ENCODE results near the gene IL12RB2.
"Not testable (repeated sequence)": the region's sequence is repeated elsewhere in the genome, so short reads cannot be mapped to it uniquely, and the experiment has no call there.

The IL12RB2 gene

DNA sequence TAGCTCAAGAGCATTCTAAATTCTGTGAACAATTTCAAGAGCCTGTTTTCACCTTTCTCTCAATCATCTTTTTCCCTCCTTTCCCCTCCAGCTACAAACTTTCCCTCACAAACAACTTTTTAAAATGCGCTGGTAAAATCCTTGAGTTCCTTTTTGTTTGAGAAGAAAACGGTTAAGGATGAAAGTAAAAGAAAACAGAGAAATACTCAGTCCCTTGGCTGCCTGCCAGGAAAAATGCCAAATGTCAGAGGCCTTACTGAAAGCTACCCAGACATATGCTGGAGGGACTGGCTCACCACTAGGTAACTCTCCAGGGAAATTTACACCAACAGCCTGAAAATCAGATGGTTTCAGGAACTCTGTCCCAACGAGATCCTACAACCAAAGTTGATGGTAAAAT lies 133.5 kb downstream of the IL12RB2 start:
- H3K27ac ChIP-seq: no peak overlapping the region
- no peak for TF ChIP-seq ZFX (IDR thresholded peaks at IDR 0.05; ENCODE audit: borderline replicate concordance)
- TF ChIP-seq, protein P1, sequence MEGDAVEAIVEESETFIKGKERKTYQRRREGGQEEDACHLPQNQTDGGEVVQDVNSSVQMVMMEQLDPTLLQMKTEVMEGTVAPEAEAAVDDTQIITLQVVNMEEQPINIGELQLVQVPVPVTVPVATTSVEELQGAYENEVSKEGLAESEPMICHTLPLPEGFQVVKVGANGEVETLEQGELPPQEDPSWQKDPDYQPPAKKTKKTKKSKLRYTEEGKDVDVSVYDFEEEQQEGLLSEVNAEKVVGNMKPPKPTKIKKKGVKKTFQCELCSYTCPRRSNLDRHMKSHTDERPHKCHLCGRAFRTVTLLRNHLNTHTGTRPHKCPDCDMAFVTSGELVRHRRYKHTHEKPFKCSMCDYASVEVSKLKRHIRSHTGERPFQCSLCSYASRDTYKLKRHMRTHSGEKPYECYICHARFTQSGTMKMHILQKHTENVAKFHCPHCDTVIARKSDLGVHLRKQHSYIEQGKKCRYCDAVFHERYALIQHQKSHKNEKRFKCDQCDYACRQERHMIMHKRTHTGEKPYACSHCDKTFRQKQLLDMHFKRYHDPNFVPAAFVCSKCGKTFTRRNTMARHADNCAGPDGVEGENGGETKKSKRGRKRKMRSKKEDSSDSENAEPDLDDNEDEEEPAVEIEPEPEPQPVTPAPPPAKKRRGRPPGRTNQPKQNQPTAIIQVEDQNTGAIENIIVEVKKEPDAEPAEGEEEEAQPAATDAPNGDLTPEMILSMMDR (IDR thresholded peaks at IDR 0.05): no peak

DNA sequence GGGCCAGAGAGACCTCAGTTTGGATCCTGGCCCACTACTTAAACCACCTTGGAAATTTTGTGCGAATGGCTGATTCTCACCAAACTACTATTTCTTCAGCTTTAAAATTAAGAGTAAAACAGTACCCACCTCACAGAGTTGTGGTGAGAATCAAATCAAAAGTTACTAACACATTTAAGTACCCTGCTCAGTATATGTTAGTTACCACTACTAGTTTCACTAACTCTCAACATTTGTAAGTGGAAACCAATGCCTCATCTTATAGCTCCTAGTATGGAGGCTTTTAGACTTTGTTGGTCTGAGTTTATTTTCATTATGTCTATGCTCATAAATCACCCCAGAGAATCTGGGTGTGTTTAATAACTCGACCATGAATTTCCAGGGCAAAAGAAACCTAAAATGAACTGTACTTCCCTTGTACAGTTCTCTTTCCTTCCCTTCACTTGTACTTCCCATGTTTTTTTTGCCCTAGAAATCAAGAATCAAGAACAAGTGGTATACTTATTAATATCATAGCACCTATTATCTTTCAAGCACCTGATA lies 134.1 kb downstream of the IL12RB2 start:
- no peak for TF ChIP-seq ZFX (IDR thresholded peaks at IDR 0.05; ENCODE audit: borderline replicate concordance)
- TF ChIP-seq, protein P1 (IDR thresholded peaks at IDR 0.05): no peak
- H3K27ac ChIP-seq: no peak overlapping the region

DNA sequence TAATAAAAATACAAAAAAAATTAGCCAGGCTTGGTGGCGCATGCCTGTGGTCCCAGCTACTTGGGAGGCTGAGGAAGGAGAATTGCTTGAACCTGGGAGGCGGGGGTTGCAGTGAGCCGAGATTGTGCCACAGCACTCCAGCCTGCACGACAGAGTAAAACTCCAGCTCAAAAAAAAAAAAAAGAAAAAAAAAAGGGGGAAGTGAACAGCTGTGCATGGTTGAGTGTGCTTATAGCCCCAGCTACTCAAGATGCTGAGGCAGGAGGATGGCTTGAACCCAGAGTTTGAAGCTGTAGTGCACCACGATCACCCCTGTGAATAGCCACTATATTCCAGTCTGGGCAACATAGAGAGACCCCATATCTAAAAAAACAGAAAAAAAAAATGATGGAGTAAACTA lies 138.3 kb downstream of the IL12RB2 start:
- not testable (repeated sequence) for H3K27ac ChIP-seq
